ENCODE results near the gene WDR88.

Gene WDR88

DNA sequence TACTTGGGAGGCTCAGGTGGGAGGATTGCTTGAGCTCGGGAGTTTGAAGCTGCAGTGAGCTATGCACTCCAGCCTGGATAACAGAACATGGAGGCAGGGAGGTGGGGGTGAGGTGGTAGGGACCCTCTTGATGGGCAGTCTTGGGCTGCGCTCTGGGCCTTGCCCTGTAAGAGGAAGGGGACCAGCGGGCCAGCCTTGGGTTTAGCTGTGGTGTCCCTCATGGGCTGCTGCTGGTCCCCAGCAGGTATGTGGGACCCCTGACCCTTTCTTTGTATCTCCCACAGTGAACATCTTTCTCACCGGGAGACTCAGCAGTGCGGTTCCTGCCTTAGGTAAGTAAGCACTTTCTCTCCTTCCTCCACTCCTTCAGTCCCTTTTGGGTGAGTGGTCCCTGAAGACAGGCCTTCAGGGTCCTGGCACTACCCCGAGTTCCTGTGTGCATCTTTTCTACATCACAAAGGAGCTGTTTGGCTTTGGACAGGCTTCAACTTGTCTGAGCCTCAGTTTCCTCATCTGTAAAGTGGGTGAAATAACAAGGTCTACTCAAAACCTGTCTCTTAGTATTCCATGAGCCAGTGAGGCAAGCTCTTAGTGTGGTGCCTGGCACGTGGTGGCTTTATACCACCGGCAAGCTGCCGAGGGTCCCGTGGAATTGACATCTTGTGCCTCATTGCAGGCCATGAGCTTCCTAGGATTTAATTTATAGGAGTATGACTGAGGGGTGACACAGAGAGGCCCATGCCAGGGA is 64.7 kb downstream of the WDR88 start:
- H3K27ac ChIP-seq, result no peak overlapping the region
- TF ChIP-seq, protein P1, sequence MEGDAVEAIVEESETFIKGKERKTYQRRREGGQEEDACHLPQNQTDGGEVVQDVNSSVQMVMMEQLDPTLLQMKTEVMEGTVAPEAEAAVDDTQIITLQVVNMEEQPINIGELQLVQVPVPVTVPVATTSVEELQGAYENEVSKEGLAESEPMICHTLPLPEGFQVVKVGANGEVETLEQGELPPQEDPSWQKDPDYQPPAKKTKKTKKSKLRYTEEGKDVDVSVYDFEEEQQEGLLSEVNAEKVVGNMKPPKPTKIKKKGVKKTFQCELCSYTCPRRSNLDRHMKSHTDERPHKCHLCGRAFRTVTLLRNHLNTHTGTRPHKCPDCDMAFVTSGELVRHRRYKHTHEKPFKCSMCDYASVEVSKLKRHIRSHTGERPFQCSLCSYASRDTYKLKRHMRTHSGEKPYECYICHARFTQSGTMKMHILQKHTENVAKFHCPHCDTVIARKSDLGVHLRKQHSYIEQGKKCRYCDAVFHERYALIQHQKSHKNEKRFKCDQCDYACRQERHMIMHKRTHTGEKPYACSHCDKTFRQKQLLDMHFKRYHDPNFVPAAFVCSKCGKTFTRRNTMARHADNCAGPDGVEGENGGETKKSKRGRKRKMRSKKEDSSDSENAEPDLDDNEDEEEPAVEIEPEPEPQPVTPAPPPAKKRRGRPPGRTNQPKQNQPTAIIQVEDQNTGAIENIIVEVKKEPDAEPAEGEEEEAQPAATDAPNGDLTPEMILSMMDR (IDR thresholded peaks at IDR 0.05), result no peak
- TF ChIP-seq ZFX (IDR thresholded peaks at IDR 0.05; ENCODE audit: borderline replicate concordance), result no peak

DNA sequence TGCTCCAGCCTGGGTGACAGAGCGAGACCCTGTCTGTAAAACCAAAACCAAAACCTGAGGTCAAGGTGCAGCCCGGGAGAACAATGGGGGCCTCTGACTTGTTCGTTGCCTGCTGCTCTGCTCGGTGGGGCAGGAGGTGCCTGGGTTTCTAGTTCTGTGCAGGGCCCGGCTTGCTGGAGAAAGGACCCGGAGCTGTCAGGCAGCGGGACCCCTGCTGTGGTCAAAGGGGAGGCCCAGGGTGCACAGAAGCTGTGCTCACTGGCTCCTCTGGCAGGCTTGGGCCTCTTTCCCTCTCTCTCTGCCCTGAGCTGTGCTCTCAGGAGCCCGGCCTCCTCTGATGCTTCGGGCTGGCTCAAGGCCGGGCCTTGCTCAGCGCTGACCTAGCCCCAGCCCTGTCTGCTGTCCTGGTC is 65.7 kb downstream of the WDR88 start:
- TF ChIP-seq ZFX (IDR thresholded peaks at IDR 0.05; ENCODE audit: borderline replicate concordance), result no peak
- TF ChIP-seq, protein P1 (IDR thresholded peaks at IDR 0.05), result no peak
- H3K27ac ChIP-seq, result no peak overlapping the region

DNA sequence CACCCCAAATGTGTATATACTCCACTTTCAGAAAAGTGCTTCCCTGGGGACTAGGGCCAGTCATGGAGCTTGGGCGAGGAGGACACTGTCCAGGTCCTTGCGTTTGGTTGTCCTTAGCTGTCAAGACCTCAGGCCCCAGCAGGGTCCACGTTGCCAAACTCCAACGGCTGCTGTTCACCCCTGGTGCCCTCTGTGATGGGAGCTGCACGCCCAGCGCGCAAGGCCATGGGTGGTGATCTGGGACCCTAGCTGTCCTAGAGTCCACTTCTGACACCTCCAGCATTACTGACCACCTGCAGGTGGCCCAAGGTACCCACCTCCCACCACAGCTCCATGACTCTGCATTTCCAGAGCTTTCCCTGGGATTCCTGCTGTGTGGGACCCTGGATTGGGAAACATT is 66.3 kb downstream of the WDR88 start:
- TF ChIP-seq, protein P1 (IDR thresholded peaks at IDR 0.05), result no peak
- no peak overlapping the region for H3K27ac ChIP-seq

DNA sequence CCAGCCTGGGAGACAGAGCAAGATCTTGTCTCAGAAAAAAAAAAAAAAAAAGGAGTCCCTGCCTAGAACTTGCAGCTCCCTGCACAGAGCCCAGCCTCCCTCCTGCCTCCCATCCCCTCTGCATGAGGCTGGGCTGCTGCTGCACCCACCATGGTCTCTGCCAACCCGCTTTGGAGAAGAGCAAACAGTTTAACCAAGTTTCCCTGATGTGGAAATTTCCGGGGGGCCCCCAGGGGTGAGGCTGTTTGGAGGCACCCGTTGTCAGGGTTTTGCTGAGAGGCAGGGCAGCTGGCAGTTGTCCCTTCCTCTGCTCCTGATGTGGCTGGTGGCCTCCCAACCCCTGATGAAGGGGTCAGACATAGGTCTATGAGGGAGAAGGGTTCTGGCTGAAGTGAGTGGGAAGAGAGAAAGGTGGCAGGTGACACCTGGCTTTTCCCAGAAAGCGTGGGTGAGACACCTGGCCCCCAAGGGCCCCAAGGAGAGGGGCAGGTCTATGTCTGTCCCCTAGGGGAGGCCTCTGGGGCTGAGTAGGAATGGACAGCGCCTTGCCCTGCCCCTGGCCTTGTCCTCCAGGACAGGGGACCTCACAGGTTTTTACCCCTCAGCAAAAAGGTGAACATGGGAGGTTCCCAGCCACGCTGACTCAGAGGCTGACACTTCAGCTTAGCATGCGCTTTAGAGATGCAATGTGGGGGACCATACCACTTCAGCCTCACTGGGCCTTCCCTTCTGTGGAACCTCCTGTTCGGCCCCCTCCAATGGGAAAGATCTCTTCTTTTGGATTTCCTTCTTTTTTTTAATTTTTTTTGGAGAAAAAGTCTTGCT is 67.7 kb downstream of the WDR88 start:
- H3K27ac ChIP-seq, result no peak overlapping the region
- TF ChIP-seq, protein P1 (IDR thresholded peaks at IDR 0.05), result no peak
- no peak for TF ChIP-seq ZFX (IDR thresholded peaks at IDR 0.05; ENCODE audit: borderline replicate concordance)

DNA sequence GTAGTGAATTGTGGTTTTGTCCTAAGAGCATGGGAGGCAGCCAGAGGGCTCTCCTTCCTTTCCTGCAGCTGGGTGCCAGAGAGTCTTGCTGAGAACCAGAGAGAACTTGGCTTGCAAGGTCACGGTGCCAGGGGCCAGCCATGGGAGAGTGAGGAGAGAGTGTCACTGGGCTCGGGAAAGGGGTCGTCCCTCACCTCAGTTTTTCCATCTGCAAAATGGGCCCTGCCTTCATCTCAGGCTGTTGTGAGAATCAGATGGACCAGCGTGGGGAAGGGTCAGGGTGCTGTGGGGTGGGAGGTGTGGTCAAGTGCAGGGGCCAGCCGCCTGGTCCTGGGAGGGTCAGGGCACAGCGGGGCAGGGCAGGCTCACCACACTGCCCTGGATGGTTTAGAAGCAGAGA is 69.6 kb downstream of the WDR88 start:
- H3K27ac ChIP-seq, result no peak overlapping the region
- TF ChIP-seq, protein P1 (IDR thresholded peaks at IDR 0.05), result no peak
- no peak for TF ChIP-seq ZFX (IDR thresholded peaks at IDR 0.05; ENCODE audit: borderline replicate concordance)

DNA sequence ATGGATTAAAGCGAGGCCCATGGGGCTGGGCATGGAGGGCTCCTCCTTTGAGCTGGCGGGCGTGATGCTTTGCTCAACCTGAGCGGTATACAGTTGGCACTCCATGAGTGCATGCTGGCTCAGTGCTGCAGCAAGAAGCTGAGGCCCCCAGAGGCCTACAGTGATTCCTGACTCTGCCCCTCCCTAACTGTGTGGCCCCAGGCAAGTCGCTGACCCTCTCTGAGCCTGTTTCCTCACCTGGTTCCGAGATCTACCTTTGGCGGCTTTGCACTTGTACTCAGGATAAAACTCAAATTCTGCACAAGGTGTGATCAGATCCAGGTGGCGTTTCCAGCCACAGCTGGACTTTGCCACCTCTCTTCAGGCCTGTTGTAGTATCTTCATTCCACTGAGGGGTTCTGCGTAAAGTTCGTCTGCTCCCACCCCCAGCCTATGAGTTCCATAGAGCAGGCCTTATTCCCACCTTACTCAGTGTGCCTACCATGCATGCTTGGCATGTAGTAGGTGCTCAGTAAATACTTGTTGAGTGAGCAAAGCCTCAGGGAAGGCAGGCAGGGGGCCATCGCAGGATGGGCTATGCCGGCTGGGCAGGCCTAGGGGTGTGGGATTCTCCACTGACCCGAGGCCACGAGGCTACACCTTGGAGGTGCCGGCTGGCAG is 70.1 kb downstream of the WDR88 start:
- TF ChIP-seq ZFX (IDR thresholded peaks at IDR 0.05; ENCODE audit: borderline replicate concordance), result no peak
- TF ChIP-seq, protein P1 (IDR thresholded peaks at IDR 0.05), result no peak
- no peak overlapping the region for H3K27ac ChIP-seq

All from 22Rv1 (cell line).